NCI-H526 treated with DMSO at 0.1 percent for 48 hours (cell line): ENCODE data around the gene USP53.
"Not testable (repeated sequence)": the region's sequence is repeated elsewhere in the genome, so short reads cannot be mapped to it uniquely, and the experiment has no call there.

ENCODE experiments used
- DNase-seq: peaks from one replicate; lab custom pipeline; 2025; lab: John Stamatoyannopoulos, UW

USP53 gene

GRCh38 chr4:119212234-119212963 is at the start of gene USP53:
Gene USP53, plus strand, starts transcription at chr4:119212713. Its CDS starts 27,047 bp downstream, at chr4:119239760.
- peak; percentile 96 for DNase-seq

DNA sequence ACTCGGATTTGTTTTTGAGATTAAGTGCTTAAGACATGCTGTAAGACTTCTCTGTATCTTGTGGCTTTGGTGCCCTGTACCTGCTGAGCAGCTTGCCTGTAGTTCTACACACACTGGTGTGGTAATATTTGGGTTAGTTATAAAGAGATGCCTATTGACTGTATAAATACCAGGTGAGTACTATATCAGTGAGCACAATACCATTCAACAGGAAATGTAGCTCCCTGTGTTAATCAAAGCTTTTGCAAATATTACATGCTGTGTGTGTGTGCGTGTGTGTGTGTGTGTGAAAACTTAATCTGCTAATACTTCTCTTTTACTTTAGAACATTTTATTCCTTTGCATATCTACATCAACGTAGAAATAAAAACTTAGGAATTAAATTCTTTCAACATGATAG is 46.7 kb upstream of the USP53 start:
- DNase-seq, result no peak

- no peak for DNase-seq
Observed at GRCh38 chr4:119170195-119170594, 42.3 kb upstream of the USP53 start.

GRCh38 chr4:119172223-119172622 is 40.3 kb upstream of the USP53 start:
- no peak for DNase-seq

GRCh38 chr4:119173729-119174361 is 38.7 kb upstream of the USP53 start:
- not testable (repeated sequence) for DNase-seq

DNA sequence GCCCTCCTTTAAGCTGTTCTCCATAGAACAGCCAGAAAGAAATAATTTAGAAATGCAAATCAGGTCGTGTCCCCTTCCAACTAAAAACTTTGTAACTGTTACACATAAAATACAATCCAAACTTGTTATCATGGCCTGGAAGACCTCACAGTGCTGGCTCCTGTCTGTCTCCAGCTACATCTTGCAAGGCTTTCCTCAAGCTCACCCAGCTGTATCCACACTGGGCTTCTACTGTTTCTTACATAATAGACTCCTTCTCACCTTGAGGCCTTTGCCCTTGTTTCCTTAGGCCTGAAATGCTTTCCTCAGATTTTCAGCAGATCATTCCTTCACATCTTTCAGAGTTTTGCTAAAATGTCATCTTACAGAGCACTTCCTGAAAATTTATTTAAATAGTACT is 33.5 kb upstream of the USP53 start:
- no peak for DNase-seq

DNA sequence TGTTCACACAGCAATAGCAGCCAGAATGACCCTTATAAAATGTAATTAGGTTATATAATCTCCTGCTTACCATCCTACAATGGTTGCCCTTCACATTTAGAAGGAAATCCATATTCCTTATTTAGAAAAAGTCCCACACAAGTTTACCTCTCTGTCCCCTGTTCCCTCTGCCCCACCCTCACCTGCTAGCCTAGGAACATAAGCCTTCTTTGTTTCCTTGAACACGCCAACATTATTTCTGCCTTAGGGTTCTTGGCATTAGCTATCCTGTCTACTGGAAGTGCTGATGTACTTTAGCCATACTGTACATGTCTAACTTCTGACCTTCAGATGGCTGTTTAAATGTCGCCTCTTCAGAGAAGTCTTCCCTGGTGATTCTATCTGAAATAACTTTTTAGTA is 28.4 kb upstream of the USP53 start:
- DNase-seq, result no peak

DNA sequence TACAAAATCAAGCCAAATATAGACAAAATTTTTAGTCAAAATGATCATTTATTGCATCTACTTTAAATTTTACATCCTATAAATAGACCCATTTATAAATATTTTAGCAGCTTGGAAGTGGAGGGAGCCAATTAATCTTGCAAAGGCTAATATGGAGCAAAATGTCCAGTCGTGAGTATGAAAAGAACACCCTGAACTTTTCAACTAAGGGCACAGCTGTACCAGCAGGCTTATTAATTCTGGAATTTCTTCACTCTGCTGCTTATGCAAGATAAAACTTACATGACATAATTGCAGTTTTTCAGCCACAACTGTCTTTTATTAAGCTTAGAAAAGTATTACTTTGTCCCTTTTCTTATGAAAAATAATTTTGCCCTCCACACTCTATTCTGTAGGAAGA is 22.9 kb upstream of the USP53 start:
- DNase-seq, result no peak

- no peak for DNase-seq
Observed at GRCh38 chr4:119190354-119190753, 22.2 kb upstream of the USP53 start.

DNA sequence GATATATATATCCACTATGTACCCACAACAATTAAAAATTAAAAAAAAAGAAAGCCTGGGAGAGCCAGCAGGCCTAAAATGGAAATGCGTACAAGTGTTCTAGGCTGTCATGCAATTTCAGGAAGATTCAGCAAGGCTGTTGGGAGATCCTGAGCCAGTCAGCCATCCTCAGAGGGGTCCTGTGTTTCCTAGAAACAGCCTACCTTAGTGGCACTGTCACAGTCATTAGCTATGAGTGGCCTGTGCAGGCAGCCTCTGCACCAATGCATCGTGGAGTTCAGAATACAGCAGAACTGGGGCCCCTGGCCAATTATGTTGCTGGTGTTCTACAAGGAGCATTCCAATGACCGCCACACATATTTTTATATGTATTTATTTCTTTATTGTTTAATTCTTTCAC is 21.0 kb upstream of the USP53 start:
- no peak for DNase-seq

DNA sequence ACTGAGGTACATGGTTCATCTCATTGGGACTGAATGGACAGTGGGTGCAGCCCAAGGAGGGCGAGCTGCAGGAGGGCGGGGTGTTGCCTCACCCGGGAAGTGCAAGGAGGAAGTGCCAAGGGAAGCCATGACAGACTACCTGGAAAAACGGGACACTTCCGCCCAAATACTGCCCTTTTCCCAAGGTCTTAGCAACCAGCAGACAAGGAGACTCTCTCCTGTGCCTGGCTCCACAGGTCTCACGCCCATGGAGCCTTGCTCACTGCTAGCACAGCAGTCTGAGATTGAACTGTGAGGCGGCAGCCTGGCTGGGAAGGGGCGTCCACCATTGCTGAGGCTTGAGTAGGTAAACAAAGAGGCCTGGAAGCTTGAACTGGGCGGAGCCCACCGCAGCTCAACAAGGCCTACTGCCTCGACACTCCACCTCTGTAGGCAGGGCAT is 14.7 kb upstream of the USP53 start:
- no peak for DNase-seq

GRCh38 chr4:119204916-119205315 is 7.6 kb upstream of the USP53 start:
- no peak for DNase-seq

GRCh38 chr4:119205690-119206089 is 6.8 kb upstream of the USP53 start:
- DNase-seq, result no peak

DNA sequence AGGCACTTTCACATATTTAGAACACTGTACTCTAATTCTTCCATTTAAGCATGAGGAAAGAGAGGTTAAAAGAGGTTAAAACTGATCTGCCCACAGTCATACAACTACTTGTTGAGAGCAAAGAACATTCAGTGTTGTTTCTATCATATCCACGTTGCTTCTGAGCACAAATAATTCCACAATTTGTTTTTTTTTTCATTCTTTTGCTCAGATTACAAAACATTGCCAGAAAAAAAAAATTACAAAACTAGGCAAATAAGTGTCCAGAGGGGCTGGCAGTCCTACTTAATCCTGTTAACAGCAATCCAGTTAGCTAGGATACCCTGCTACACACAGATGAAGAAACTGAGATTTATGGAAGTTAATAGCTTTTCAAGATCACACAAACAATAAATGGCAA is 6.3 kb upstream of the USP53 start:
- no peak for DNase-seq

- DNase-seq, result no peak
Observed at GRCh38 chr4:119207051-119207450, 5.5 kb upstream of the USP53 start.

DNA sequence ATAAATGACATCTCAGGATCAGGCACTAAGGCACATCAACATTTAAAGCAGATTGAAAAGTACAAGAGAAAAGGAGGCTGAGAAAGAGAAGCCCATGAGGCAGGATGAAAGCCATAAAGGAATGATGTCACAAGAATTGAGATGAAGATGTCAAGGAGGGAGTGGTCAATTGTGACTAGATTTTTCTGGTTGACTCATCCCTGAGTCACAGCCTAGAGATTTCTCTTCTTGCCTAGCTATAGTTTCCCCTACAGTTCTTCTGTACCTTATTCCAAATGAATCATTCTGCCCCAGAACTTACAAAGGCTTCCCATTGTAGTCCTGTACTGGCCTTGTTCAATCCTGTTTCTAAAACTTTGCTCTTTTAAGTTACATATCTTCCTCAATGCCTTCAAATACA is 3.4 kb upstream of the USP53 start:
- DNase-seq, result no peak

DNA sequence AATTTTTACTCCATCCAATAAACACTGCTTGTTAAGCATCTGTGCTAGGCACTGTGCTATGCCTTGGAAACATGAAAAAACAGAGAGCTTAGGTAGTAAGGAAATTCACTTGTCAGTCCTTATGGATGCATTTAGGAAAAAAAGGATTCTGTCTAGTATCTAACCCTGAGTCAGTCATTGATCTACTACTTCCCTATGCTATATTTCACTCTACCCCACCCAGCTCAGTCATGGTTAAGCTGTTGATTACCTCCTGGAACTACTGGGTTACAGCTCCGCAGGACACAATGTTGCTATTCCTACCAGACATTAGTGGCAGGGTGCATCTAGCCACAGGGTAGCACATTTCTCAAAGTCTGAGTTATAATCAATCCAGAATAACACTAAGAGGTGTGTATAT is 2.9 kb upstream of the USP53 start:
- no peak for DNase-seq

- DNase-seq, result no peak
Observed at GRCh38 chr4:119210775-119211174, 1.7 kb upstream of the USP53 start.

GRCh38 chr4:119211867-119212233 is 663 bp upstream of the USP53 start:
- no peak for DNase-seq

DNA sequence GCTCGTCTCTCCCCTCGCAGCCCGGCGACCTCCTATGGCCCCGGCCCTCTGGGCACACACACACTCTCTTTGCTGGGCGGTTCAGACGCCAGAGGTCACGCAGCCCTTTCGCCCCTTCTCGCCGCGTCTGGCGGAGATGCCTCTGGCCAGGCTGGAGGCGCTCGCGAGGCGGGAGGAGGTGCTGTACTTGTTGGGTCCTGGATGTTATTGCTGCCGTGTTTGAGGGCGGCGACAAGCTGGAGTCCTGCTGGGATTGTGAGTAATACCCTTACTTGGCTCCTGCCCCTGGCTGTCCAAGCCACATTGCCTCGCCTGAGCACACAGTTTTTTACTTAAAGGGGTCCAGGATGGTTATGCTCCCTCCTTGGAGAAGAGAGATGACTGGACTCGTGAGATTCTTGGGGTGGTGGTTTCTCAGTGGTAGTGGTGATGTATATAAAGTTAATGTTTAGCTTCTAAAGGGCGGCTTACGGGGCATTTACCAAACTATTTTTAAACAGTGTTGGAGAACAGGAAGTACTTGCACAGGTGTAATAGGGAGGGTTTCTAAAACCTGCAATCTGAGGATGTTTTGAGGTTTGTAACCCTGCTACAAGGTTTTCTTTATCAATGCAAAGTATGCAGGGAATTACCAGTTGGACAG is 572 bp downstream of the USP53 start:
- peak; percentile 84 for DNase-seq

DNA sequence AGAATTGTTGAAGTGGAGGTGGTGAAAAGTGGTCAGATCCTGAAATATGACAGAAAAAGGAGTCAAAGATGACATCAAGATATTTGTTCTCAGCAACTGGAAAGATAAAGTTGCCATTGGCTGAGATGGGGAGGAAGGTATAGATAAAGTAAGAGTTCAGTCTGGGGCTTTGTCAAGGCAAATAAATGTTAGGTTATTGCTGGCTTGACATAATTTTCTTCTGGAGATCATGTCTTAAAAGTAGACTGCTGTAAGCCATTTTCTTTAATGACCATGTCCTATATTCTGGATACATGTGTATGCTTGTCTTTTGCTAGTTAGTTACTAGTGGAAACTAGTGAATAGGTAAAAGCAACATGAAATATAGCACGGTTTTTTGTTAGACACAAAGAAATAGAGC is 5.6 kb downstream of the USP53 start:
- no peak for DNase-seq

DNA sequence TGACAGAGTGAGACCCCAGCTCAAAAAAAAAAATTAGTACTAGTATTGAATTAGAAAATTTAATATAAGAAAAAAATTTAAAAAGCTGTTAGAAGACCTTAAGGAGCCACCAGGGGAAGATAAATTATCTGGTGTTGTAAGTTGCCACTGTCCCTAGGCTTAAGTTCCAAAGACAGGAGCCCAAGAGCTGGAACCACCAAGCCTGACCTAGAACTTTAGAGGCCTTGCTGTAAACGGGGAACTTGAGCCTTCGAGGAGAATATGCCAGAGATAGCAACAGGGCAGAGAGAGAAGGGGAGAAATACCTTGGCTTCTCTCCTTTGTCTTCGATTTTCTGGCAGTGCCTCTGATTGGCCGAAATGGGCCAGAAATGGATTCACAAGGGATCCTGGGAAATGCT is 8.9 kb downstream of the USP53 start:
- no peak for DNase-seq

GRCh38 chr4:119227690-119228089 is 15.2 kb downstream of the USP53 start:
- DNase-seq, result no peak
